Measurements from ENCODE around the gene NAA11.

GRCh38 chr4:79366422-79366821, 40.6 kb upstream of the NAA11 start:
- no peak for TF ChIP-seq CTCF (IDR thresholded peaks at IDR 0.05)
- no peak for TF ChIP-seq POLR2A (IDR thresholded peaks at IDR 0.05)

Measured in right lobe of liver (tissue), 4 donors.